ENCODE measurements around the gene ARHGAP27. TPM values are rescaled to one million over a fixed set of nuclear protein-coding genes. Genes with fewer than 3 reads are reported as not detected.
"Not testable (repeated sequence)": the region's sequence is repeated elsewhere in the genome, so short reads cannot be mapped to it uniquely, and the experiment has no call there.

Gene ARHGAP27
- total and polyA plus RNA-seq, 2 donors, result 23.1 to 73.8 TPM

GRCh38 chr17:45460422-45460821, 27.8 kb upstream of the ARHGAP27 start:
- WGBS, result 96% methylated on average over 5 of the region's 5 CpGs

GRCh38 chr17:45454341-45454740, 21.7 kb upstream of the ARHGAP27 start:
- not testable (repeated sequence) for H3K4me3 ChIP-seq (ENCODE audit: low read length in 2 of 2); H3K27ac ChIP-seq (ENCODE audit: low read depth in 1 of 2, low read length in 1 of 2); DNase-seq (ENCODE audit: low read depth in 6 of 9, low spot score in 9 of 9); H3K4me1 ChIP-seq (ENCODE audit: control insufficient read depth in 2 of 2, insufficient read depth in 2 of 2, low read length in 2 of 2); H3K27me3 ChIP-seq (ENCODE audit: control insufficient read depth in 2 of 2, insufficient read depth in 1 of 2, low read length in 1 of 2); H3K9me3 ChIP-seq (ENCODE audit: control insufficient read depth in 2 of 2, insufficient read depth in 1 of 2, low read length in 1 of 2)
- H3K36me3 ChIP-seq (ENCODE audit: control insufficient read depth in 2 of 2, insufficient read depth in 2 of 2, low read length in 1 of 2), result peaks cover 19 to 26% of the 10 kb centered on the region in 2 donors
- 97% methylated on average over 7 of the region's 8 CpGs for WGBS

More at GRCh38 chr17:45460422-45460821, 27.8 kb upstream of the ARHGAP27 start:
- not testable (repeated sequence) for H3K27me3 ChIP-seq (ENCODE audit: control insufficient read depth in 2 of 2, insufficient read depth in 1 of 2, low read length in 1 of 2); DNase-seq (ENCODE audit: low read depth in 6 of 9, low spot score in 9 of 9); H3K4me1 ChIP-seq (ENCODE audit: control insufficient read depth in 2 of 2, insufficient read depth in 2 of 2, low read length in 2 of 2); H3K4me3 ChIP-seq (ENCODE audit: low read length in 2 of 2); H3K27ac ChIP-seq (ENCODE audit: low read depth in 1 of 2, low read length in 1 of 2); H3K9me3 ChIP-seq (ENCODE audit: control insufficient read depth in 2 of 2, insufficient read depth in 1 of 2, low read length in 1 of 2); H3K36me3 ChIP-seq (ENCODE audit: control insufficient read depth in 2 of 2, insufficient read depth in 2 of 2, low read length in 1 of 2)

- 97% methylated on average over 17 of the region's 17 CpGs for WGBS
- not testable (repeated sequence) for H3K27ac ChIP-seq (ENCODE audit: low read depth in 1 of 2, low read length in 1 of 2); DNase-seq (ENCODE audit: low read depth in 6 of 9, low spot score in 9 of 9); H3K4me1 ChIP-seq (ENCODE audit: control insufficient read depth in 2 of 2, insufficient read depth in 2 of 2, low read length in 2 of 2); H3K27me3 ChIP-seq (ENCODE audit: control insufficient read depth in 2 of 2, insufficient read depth in 1 of 2, low read length in 1 of 2); H3K9me3 ChIP-seq (ENCODE audit: control insufficient read depth in 2 of 2, insufficient read depth in 1 of 2, low read length in 1 of 2); H3K4me3 ChIP-seq (ENCODE audit: low read length in 2 of 2)
- H3K36me3 ChIP-seq (ENCODE audit: control insufficient read depth in 2 of 2, insufficient read depth in 2 of 2, low read length in 1 of 2), result peaks cover 21 to 22% of the 10 kb centered on the region in 2 donors
These were observed 21.1 kb upstream of the ARHGAP27 start for GRCh38 chr17:45453731-45454130.

GRCh38 chr17:45453225-45453534, 20.5 kb upstream of the ARHGAP27 start:
- H3K27ac ChIP-seq (ENCODE audit: low read depth in 1 of 2, low read length in 1 of 2); H3K4me3 ChIP-seq (ENCODE audit: low read length in 2 of 2); DNase-seq (ENCODE audit: low read depth in 6 of 9, low spot score in 9 of 9); H3K4me1 ChIP-seq (ENCODE audit: control insufficient read depth in 2 of 2, insufficient read depth in 2 of 2, low read length in 2 of 2); H3K27me3 ChIP-seq (ENCODE audit: control insufficient read depth in 2 of 2, insufficient read depth in 1 of 2, low read length in 1 of 2); H3K9me3 ChIP-seq (ENCODE audit: control insufficient read depth in 2 of 2, insufficient read depth in 1 of 2, low read length in 1 of 2): not testable (repeated sequence)
- peaks cover 22 to 23% of the 10 kb centered on the region in 2 donors for H3K36me3 ChIP-seq (ENCODE audit: control insufficient read depth in 2 of 2, insufficient read depth in 2 of 2, low read length in 1 of 2)
- WGBS, result 74% methylated on average over 3 of the region's 7 CpGs

- WGBS, result 52% methylated on average over 9 of the region's 9 CpGs
- peaks cover 22 to 24% of the 10 kb centered on the region in 2 donors for H3K36me3 ChIP-seq (ENCODE audit: control insufficient read depth in 2 of 2, insufficient read depth in 2 of 2, low read length in 1 of 2)
- not testable (repeated sequence) for H3K4me1 ChIP-seq (ENCODE audit: control insufficient read depth in 2 of 2, insufficient read depth in 2 of 2, low read length in 2 of 2); H3K4me3 ChIP-seq (ENCODE audit: low read length in 2 of 2); H3K9me3 ChIP-seq (ENCODE audit: control insufficient read depth in 2 of 2, insufficient read depth in 1 of 2, low read length in 1 of 2); H3K27me3 ChIP-seq (ENCODE audit: control insufficient read depth in 2 of 2, insufficient read depth in 1 of 2, low read length in 1 of 2); H3K27ac ChIP-seq (ENCODE audit: low read depth in 1 of 2, low read length in 1 of 2); DNase-seq (ENCODE audit: low read depth in 6 of 9, low spot score in 9 of 9)
These were observed 19.9 kb upstream of the ARHGAP27 start for GRCh38 chr17:45452329-45453224.

GRCh38 chr17:45451660-45452059, 19.0 kb upstream of the ARHGAP27 start:
- not testable (repeated sequence) for H3K4me1 ChIP-seq (ENCODE audit: control insufficient read depth in 2 of 2, insufficient read depth in 2 of 2, low read length in 2 of 2); H3K27ac ChIP-seq (ENCODE audit: low read depth in 1 of 2, low read length in 1 of 2); H3K27me3 ChIP-seq (ENCODE audit: control insufficient read depth in 2 of 2, insufficient read depth in 1 of 2, low read length in 1 of 2); H3K9me3 ChIP-seq (ENCODE audit: control insufficient read depth in 2 of 2, insufficient read depth in 1 of 2, low read length in 1 of 2); H3K4me3 ChIP-seq (ENCODE audit: low read length in 2 of 2)
- WGBS, result 12% methylated on average over 8 of the region's 10 CpGs
- H3K36me3 ChIP-seq (ENCODE audit: control insufficient read depth in 2 of 2, insufficient read depth in 2 of 2, low read length in 1 of 2), result peaks cover 24 to 29% of the 10 kb centered on the region in 2 donors
- DNase-seq (ENCODE audit: low read depth in 6 of 9, low spot score in 9 of 9), result peak in 1 of 9 donors; percentile 18

- no peaks in the 10 kb centered on the region for H3K27me3 ChIP-seq (ENCODE audit: control insufficient read depth in 2 of 2, insufficient read depth in 1 of 2, low read length in 1 of 2)
- WGBS, result 78% methylated on average over 8 of the region's 8 CpGs
These were observed 18.5 kb upstream of the ARHGAP27 start for GRCh38 chr17:45451131-45451530.

GRCh38 chr17:45449708-45450329, 17.1 kb upstream of the ARHGAP27 start:
- peaks cover 22 to 39% of the 10 kb centered on the region in 2 donors for H3K36me3 ChIP-seq (ENCODE audit: control insufficient read depth in 2 of 2, insufficient read depth in 2 of 2, low read length in 1 of 2)
- peaks cover 3 to 14% of the 10 kb centered on the region in 2 donors for H3K4me1 ChIP-seq (ENCODE audit: control insufficient read depth in 2 of 2, insufficient read depth in 2 of 2, low read length in 2 of 2)
- 98% methylated on average over 1 of the region's 1 CpG for WGBS
- DNase-seq (ENCODE audit: low read depth in 6 of 9, low spot score in 9 of 9); H3K4me3 ChIP-seq (ENCODE audit: low read length in 2 of 2); H3K27me3 ChIP-seq (ENCODE audit: control insufficient read depth in 2 of 2, insufficient read depth in 1 of 2, low read length in 1 of 2); H3K9me3 ChIP-seq (ENCODE audit: control insufficient read depth in 2 of 2, insufficient read depth in 1 of 2, low read length in 1 of 2); H3K27ac ChIP-seq (ENCODE audit: low read depth in 1 of 2, low read length in 1 of 2): not testable (repeated sequence)

More at GRCh38 chr17:45451131-45451530, 18.5 kb upstream of the ARHGAP27 start:
- peaks cover 3 to 10% of the 10 kb centered on the region in 2 donors for H3K4me1 ChIP-seq (ENCODE audit: control insufficient read depth in 2 of 2, insufficient read depth in 2 of 2, low read length in 2 of 2)
- peaks cover 20 to 30% of the 10 kb centered on the region in 2 donors for H3K36me3 ChIP-seq (ENCODE audit: control insufficient read depth in 2 of 2, insufficient read depth in 2 of 2, low read length in 1 of 2)
- H3K27ac ChIP-seq (ENCODE audit: low read depth in 1 of 2, low read length in 1 of 2), result no peak overlapping the region
- H3K9me3 ChIP-seq (ENCODE audit: control insufficient read depth in 2 of 2, insufficient read depth in 1 of 2, low read length in 1 of 2), result no peaks in the 10 kb centered on the region
- DNase-seq (ENCODE audit: low read depth in 6 of 9, low spot score in 9 of 9), result no peak
- H3K4me3 ChIP-seq (ENCODE audit: low read length in 2 of 2), result no peak overlapping the region

- not testable (repeated sequence) for H3K4me3 ChIP-seq (ENCODE audit: low read length in 2 of 2); DNase-seq (ENCODE audit: low read depth in 6 of 9, low spot score in 9 of 9); H3K27me3 ChIP-seq (ENCODE audit: control insufficient read depth in 2 of 2, insufficient read depth in 1 of 2, low read length in 1 of 2); H3K9me3 ChIP-seq (ENCODE audit: control insufficient read depth in 2 of 2, insufficient read depth in 1 of 2, low read length in 1 of 2); H3K27ac ChIP-seq (ENCODE audit: low read depth in 1 of 2, low read length in 1 of 2)
- peaks cover 23 to 40% of the 10 kb centered on the region in 2 donors for H3K36me3 ChIP-seq (ENCODE audit: control insufficient read depth in 2 of 2, insufficient read depth in 2 of 2, low read length in 1 of 2)
- WGBS, result 100% methylated on average over 1 of the region's 1 CpG
- H3K4me1 ChIP-seq (ENCODE audit: control insufficient read depth in 2 of 2, insufficient read depth in 2 of 2, low read length in 2 of 2), result peaks cover 3 to 14% of the 10 kb centered on the region in 2 donors
These were observed 16.6 kb upstream of the ARHGAP27 start for GRCh38 chr17:45449260-45449659.

All from thymus (tissue), 11 donors.